GM21786 (cell line): ENCODE measurements around the gene ECPAS.
"Not testable (repeated sequence)": the region's sequence is repeated elsewhere in the genome, so short reads cannot be mapped to it uniquely, and the experiment has no call there.

ENCODE experiments used
- ATAC-seq: cut with Tn5 transposase; IDR thresholded peaks from one replicate; pipeline ENCODE4 v1.9.1; 2021; ENCODE audit not compliant: unreplicated experiment

ECPAS gene

GRCh38 chr9:111360881-111361280 lies 123.3 kb downstream of the ECPAS start:
- peak; percentile 38 for ATAC-seq

- ATAC-seq, result no peak
Observed at GRCh38 chr9:111356481-111357244, 127.5 kb downstream of the ECPAS start.

DNA sequence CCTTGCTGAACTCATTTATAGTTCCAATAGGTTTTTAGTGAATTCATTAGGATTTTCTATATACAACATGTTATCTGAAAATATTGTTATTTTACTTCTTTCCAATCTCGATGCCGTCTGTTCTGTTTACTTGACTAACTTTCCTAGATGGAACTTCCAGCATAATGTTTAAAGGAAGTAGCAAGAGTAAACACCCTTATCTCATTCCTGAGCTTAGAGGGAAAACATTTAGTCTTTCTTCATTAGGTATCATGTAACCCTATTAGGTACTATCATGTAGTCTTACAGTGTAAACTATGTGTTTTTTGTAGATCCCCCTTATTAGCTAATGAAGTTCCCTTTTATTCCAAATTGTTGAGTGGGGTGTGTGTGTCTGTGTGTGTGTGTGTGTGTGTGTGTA lies 131.6 kb downstream of the ECPAS start:
- no peak for ATAC-seq

GRCh38 chr9:111350556-111350955 lies 133.6 kb downstream of the ECPAS start:
- no peak for ATAC-seq

- ATAC-seq, result no peak
Observed at GRCh38 chr9:111349766-111350165, 134.4 kb downstream of the ECPAS start.

- no peak for ATAC-seq
Observed at GRCh38 chr9:111348821-111349271, 135.3 kb downstream of the ECPAS start.

DNA sequence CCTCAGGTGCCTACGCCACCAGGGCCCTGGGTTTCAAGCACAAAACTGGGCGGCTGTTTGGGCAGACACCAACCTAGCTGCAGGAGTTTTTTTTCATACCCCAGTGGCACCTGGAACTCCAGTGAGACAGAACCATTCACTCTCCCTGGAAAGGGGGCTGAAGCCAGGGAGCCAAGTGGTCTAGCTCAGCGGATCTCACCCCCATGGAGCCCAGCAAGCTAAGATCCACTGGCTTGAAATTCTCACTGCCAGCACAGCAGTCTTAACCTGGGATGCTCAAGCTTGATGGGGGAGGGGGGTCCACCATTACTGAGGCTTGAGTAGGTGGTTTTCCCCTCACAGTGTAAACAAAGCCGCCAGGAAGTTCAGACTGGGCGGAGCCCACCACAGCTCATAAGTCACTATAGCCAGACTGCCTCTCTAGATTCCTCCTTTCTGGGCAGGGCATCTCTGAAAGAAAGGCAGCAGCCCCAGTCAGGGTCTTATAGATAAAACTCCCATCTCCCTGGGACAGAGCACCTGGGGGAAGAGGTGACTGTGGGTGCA lies 149.8 kb downstream of the ECPAS start:
- not testable (repeated sequence) for ATAC-seq

DNA sequence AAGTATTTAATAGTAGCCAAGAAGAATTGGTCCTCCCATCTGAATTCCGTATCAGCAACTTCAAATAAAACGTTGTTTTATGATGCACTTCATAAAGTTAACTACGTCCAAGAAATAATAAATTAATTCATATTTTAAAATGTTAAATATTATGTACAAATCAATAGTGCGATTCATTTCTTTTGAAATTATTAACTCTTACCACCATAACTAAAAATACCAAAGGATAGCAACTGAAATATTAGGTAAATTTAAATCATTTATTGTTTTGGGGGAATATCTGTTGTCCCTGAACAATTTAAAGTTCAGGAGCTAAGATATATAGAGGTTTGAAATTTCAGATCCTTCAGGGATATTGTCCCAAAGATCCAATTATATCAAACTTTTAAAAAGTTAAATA lies 154.1 kb downstream of the ECPAS start, which contains the start of gene OR2K2:
OR2K2 (minus strand) TSS at position 101 of the 400 bp plus-strand sequence. CDS start 1,791 bp downstream, outside the sequence.
- no peak for ATAC-seq

DNA sequence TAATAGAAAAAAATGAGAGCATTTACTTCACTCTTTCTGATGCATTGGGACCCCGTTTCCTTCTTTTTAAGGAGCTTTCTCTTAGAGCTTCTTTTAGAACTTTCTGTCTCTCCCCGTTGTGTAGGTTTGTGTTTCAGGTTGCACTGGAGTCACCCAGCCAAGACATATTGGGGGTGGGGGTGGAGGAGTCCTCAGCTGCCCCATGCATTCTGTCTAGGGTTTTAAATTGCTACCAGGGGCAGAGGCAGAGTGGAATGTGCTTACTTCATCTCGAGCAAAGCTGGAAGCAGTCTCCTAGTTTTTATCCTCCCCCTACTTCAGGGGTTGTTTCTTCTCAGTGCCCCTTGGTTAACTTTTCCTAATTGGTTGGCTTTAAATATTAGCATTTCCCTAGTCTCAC lies 163.6 kb downstream of the ECPAS start:
- ATAC-seq, result no peak

- no peak for ATAC-seq
Observed at GRCh38 chr9:111316796-111317195, 167.4 kb downstream of the ECPAS start.
